Activated CD8-positive, alpha-beta memory T cell treated with anti-CD3 and anti-CD28 coated beads, Interleukin-2, amount 50 U/mL, for 4 hours (primary cell): ENCODE results near the gene FAHD2B.
A peak's percentile ranks its signal among the peaks of the same experiment; 100 is the strongest.
"Not testable (repeated sequence)": the region's sequence is repeated elsewhere in the genome, so short reads cannot be mapped to it uniquely, and the experiment has no call there.

Experiments used
- DNase-seq: peaks from one replicate; pipeline ENCODE4 v3.0.0-alpha.2; 2020

Gene FAHD2B, protein sequence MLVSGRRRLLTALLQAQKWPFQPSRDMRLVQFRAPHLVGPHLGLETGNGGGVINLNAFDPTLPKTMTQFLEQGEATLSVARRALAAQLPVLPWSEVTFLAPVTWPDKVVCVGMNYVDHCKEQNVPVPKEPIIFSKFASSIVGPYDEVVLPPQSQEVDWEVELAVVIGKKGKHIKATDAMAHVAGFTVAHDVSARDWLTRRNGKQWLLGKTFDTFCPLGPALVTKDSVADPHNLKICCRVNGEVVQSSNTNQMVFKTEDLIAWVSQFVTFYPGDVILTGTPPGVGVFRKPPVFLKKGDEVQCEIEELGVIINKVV

GRCh38 chr2:97094772-97095611 is at the start of gene FAHD2B:
Gene FAHD2B, minus strand, starts transcription at chr2:97094882. Its CDS starts 3,176 bp downstream, at chr2:97091706.
- DNase-seq = peak; percentile 88

- DNase-seq = not testable (repeated sequence)
These were observed 49.3 kb upstream of the FAHD2B start for GRCh38 chr2:97144016-97144415.

DNA sequence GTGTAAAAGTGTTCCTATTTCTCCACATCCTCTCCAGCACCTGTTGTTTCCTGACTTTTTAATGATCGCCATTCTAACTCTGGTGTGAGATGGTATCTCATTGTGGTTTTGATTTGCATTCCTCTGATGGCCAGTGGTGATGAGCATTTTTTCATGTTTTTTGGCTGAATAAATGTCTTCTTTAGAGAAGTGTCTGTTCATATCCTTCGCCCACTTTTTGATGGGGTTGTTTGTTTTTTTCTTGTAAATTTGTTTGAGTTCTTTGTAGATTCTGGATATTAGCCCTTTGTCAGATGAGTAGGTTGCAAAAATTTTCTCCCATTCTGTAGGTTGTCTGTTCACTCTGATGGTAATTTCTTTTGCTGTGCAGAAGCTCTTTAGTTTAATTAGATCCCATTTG is 34.4 kb upstream of the FAHD2B start:
- not testable (repeated sequence) for DNase-seq

DNA sequence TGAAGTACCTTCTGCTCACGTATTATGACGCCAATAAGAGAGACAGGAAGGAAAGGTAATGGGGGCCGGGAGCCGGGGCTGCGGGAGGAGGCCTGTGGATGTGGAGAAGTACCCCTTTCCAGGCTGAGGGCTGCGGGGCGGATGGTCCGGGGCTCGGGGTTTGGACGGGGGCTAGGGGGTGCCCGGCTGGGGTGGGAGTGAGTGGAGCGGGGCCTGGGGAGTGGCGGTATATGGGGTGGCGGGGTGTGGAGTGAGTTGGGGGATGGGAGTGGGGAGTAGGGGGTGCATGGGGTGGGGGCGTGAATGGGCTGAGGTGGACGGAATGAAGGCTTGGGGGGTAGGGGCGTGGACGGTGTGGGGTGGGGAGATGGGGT is 19.2 kb upstream of the FAHD2B start:
- DNase-seq = not testable (repeated sequence)

DNA sequence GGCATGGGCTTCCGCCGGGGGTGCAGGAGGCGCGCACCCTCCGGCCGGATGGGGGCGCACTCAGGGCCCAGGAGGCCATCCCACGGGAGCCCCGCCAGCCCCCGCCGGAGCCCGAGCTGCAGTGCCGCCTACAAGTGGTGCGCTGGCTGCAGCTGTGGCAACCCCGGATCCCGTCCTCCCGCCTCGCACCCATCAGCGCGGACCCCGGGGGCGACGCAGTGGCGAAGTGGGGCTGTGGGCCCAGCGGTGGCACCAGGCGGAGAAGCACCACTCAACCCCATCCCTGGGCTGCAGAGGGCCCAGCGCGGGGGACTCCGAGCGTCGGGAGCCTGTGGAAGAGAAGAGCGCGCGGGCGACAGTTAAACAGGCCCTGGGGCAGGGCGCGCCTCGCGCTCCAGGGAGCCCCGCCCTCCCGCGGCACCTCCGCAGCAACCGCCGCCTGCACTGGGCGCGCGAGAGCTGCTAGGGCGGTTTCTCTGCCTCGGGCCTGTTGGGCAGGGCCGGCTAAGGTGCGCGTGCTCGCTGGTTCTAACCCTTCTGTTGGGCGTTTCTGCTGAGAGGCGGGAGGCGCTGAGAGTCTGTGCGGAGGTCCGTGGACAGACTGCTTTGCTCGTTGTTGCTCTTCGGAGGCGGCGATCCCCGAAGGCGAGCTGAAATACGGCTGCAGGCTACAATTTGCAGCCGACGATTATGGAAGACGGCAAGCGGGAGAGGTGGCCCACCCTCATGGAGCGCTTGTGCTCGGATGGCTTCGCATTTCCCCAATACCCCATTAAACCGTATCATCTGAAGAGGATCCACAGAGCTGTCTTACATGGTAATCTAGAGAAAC is 18.6 kb upstream of the FAHD2B start, which contains the start of gene ANKRD36:
Gene ANKRD36 (plus strand): TSS at position 104 of the 832 bp plus-strand sequence. CDS start 587 bp downstream, at position 691.
- DNase-seq = peak; percentile 84

DNA sequence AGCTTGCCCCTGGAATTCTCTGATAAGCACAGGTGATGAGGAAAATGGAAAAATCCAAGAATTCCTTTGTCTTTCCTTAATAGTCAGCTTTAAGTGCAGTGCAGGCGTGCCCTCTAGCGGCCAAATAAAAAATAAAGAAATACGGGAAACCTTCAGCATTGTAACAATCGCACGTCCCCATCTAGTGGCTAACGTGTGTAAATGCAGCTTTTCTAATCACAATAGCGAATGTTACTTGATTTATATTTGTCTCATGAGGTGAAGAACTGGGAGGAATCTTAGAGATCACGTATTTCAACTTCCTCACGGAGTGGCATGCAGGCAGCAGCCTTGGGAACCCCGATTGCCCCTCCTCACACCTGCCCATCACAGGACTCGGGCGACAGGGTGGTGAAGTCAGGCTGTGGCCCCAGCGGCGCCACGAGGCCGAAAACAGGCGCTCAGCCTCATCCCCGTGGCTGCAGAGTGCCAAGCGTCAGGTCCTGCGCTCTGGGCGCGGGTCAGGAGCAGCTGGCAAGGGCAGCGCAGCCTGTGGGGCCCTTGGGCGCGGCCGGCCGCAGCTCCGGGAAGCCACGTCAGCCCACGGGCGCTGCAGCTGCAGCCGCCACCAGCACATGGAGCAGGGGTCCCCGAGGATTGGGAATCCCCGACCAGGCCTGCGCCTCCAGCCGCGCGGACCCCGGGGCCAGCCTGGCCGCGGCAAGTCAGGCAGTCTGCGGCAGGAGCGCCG is 17.8 kb upstream of the FAHD2B start:
- DNase-seq = peak; percentile 49

DNA sequence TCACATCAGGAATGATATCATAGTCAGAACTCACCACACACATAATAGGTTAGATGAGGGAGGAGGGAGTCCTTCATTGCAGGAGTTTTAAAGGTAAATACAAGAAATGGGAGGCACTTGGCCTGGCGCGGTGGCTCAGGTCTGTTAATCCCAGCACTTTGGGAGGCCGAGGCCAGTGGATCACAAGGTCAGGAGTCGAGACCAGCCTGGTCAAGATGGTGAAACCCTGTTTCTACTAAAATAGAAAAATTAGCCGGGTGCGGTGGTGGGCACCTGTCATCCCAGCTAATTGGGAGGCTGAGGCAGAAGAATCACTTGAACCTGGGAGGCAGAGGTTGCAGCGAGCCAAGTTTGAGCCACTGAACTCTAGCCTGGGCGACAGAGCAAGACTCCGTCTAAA is 16.6 kb upstream of the FAHD2B start:
- not testable (repeated sequence) for DNase-seq

- not testable (repeated sequence) for DNase-seq
These were observed 12.2 kb upstream of the FAHD2B start for GRCh38 chr2:97106878-97107277.

DNA sequence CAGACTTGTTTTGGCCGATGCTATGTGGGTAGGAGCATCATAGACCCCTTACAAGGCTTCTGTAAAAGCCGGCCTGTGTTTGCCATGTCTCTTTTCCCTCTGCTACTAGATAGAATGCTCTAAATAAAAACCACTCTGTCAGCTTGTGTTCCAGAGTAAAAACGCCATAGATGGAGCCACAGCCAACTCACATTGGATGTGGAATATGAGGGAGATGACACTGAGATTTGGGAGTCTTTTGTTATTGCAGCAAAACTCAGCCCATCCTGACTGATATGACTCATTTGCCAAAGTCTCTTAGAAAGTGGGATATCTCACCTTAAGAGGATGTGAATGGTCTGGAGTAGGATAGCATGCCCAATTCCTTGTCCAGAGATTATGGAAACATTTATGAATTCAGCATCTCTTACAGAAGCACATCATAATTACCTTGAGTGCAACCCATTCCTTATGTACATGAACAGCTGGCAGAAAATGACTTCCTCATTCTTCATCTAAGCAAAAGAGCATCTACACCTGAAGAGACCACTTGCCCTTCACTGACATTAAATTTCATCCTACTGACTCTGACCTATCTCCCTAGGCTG is 4.2 kb upstream of the FAHD2B start:
- not testable (repeated sequence) for DNase-seq

DNA sequence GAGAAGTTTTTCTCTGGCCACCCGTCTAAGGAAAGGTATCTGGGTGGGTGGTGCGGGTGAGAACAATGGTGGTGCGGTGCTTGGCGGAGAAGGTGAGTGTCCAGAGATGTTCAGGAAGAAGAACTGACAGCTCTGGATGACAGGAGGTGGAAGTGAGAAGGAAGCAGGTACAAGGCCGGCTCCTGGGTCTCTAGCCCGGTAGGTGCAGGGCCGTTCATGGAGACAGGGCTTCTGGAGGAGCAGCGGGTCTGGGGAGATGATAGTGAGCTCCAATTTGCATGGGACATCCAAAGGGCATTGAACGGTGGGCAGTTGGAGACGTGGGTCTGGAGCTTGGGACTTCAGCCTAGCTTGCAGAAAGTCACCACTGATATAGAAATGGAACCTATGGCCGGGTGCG is 979 bp upstream of the FAHD2B start:
- no peak for DNase-seq

GRCh38 chr2:97093983-97094771 is 505 bp downstream of the FAHD2B start:
- DNase-seq = not testable (repeated sequence)

DNA sequence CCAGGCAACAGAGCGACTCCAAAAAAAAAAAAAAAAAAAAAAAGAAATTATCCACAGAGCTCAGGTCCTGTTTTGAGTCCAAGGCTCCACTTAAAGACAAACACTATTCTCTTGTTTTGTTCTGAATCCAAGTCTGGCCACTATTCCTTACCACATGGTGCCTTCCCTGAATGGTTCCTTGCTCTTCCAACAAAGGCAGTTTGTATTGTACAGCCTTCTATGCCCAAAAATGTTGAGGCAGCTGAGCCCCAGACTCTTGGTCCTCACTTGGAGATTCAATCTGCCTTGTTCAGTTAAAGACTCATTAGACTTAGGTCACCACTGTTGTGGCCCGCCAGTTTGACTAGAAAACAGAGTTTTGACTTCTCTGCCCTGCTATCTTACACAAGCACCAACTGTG is 1.7 kb downstream of the FAHD2B start:
- DNase-seq = not testable (repeated sequence)

DNA sequence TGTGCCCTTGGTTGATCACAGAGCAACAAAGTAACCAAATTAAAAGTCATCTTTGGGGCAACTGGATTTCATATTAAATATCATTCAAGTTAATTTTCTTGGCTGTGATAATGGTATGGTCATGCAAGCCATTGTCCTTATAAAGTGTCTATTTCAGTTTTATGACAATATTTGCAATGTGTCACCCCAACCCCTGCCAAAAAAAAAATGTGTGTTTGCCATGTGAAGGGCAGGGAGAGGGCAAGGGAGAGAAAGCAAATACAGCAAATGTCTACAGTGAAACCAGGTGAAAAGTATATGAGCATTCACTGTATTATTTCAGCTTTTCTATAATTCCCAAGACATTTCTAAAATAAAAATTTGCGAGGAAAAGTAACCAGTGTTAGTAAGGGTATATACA is 6.0 kb downstream of the FAHD2B start:
- DNase-seq = not testable (repeated sequence)

DNA sequence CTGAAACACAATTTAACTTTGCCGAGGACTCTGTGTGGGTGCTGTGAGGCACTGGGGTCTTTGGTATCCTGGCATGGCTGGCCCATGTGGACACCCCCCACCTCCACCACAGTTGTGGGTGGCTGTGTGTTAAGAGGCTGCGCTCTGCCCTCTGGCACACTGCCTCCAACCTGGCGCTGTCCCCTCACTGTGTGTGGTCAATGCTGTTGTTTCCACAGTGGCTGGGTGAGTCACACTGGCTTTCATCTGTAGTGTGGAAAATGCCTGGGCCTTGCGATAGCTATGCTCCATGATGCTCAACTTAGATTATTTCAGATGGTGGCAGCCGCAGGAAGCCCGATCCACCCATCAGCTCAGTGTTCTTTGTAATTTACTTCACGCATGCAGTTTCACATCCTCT is 9.6 kb downstream of the FAHD2B start:
- not testable (repeated sequence) for DNase-seq

DNA sequence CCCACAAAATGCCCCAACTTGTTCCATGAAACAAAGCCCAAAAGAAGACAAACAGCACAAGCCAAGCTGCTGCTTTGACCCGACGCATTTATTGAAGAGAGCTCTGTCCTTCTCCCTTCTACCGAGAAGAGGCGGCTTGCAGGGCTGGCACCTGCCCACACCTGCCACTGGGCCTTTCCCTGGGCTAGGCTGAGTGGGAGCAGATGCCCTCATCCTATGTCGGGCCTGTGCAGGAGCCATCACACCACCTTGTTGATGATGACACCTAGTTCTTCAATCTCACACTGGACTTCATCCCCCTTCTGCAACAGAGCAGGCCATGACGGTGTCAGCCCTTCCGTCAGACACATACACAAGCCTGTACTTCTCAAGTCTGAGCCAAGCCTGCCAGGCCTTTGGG is 11.2 kb downstream of the FAHD2B start:
- DNase-seq = not testable (repeated sequence)

- DNase-seq = not testable (repeated sequence)
These were observed 12.5 kb downstream of the FAHD2B start for GRCh38 chr2:97082206-97082605.

DNA sequence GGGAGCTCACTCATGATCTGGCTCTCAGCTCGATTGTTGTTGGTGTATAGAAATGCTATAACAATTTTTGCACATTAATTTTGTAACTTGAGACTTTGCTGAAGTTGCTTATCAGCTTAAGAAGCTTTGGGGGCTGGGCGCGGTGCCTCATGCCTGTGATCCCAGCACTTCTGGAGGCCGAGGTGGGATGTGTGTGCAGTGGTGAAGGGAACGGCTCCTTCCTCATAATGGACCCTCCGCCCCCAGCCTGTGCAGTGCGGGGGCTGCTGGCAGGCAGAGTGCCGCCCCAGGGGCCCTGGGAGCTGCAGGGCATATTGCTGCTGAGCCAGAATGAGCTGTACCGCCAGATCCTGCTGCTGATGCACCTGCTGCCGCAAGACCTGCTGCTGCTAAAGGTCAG is 13.8 kb downstream of the FAHD2B start:
- DNase-seq = not testable (repeated sequence)

DNA sequence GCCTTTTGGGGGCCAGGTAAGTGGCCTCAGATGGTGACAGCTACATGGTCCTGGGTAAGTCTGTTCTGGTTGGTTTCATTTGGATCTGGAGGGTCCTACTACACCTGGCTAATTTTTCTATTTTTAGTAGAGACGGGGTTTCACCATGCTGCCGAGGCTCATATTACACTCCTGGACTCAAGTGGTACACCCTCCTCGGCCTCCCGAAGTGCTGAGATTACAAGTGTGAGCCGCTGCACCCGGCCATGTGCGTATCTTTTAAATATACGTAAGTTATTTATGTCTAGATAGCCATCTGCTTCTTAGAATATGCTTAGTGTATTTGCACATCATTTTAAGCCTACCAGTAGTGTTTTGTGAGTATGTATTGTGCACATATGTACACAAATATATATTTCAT is 17.5 kb downstream of the FAHD2B start:
- not testable (repeated sequence) for DNase-seq

- not testable (repeated sequence) for DNase-seq
These were observed 23.8 kb downstream of the FAHD2B start for GRCh38 chr2:97070915-97071314.

DNA sequence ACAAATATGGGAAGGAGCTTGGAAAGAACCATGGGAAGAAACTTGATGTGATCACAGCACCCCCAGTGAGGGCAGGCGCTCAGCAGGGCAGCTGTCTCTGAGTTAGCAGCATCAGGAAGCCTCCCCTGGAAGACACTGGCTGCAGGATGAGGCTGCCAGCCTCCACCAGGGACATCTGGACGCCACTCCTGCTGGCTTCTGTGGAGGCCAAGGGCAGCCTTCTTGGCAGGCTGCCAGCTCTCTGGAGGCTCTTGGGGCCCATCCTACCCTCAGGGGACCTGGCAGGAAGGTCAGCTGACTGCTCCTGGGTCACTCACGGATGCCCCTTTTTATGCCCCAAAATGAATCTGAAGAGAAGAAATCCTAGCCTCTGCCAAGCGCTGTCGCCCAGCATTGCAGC is 26.0 kb downstream of the FAHD2B start:
- DNase-seq = not testable (repeated sequence)

- no peak for DNase-seq
These were observed 26.6 kb downstream of the FAHD2B start for GRCh38 chr2:97068074-97068473.
